GM23338 (cell line): ENCODE data around the gene AFAP1. TPM values are rescaled to one million over a fixed set of nuclear protein-coding genes. Genes with fewer than 3 reads are reported as not detected.
A peak's percentile ranks its signal among the peaks of the same experiment; 100 is the strongest.

ENCODE experiments used
- ATAC-seq: fragments of 200-7000 bp; cut with Tn5 transposase; 3 replicates; pipeline ENCODE4 v1.9.1; 2020
- DNase-seq: peaks from one replicate; pipeline ENCODE4 v3.0.0-alpha.2; 2015; ENCODE audit warnings: low spot score
- H2AFZ ChIP-seq: fragments of 200-600 bp; sonication (generic); 2 replicates; pipeline ENCODE4 v1.8.0; 2016; ENCODE audit warnings: antibody characterized with exemption, mild to moderate bottlenecking, moderate library complexity
- H3F3A ChIP-seq: fragments of 200-600 bp; sonication (generic); replicated peaks from 2 replicates; pipeline ENCODE4 v1.8.0; 2017; ENCODE audit warnings: antibody characterized with exemption, mixed run types, low read depth
- H3K27ac ChIP-seq: fragments of 200-600 bp; sonication (generic); 2 replicates; pipeline ENCODE4 v1.6.1; 2016; ENCODE audit warnings: low read depth
- H3K27me3 ChIP-seq: fragments of 200-600 bp; sonication (generic); 2 replicates; pipeline ENCODE4 v1.8.0; 2016; ENCODE audit warnings: mild to moderate bottlenecking, mixed run types, moderate library complexity; ENCODE audit not compliant: insufficient read depth
- H3K36me3 ChIP-seq: fragments of 200-600 bp; sonication (generic); 2 replicates; pipeline ENCODE4 v1.8.0; 2016; ENCODE audit warnings: mild to moderate bottlenecking; ENCODE audit not compliant: insufficient read depth
- H3K4me1 ChIP-seq: fragments of 200-600 bp; sonication (generic); 2 replicates; pipeline ENCODE4 v1.8.0; 2016; ENCODE audit warnings: mild to moderate bottlenecking, moderate library complexity; ENCODE audit not compliant: insufficient read depth
- H3K4me2 ChIP-seq: fragments of 200-600 bp; sonication (generic); 2 replicates; pipeline ENCODE4 v1.7.1; 2017; ENCODE audit warnings: mixed run types
- H3K4me3 ChIP-seq: fragments of 200-600 bp; sonication (generic); 2 replicates; pipeline ENCODE4 v1.6.1; 2016; ENCODE audit warnings: mixed run types
- H3K79me2 ChIP-seq: fragments of 200-600 bp; sonication (generic); replicated peaks from 2 replicates; pipeline ENCODE4 v1.8.0; 2017; ENCODE audit warnings: mild to moderate bottlenecking; ENCODE audit not compliant: insufficient read depth
- H3K9me2 ChIP-seq: fragments of 200-600 bp; sonication (generic); 2 replicates; pipeline ENCODE4 v1.8.0; 2017; ENCODE audit not compliant: insufficient read depth
- H4K20me1 ChIP-seq: fragments of 200-600 bp; sonication (generic); replicated peaks from 2 replicates; pipeline ENCODE4 v1.8.0; 2017; ENCODE audit warnings: mild to moderate bottlenecking; ENCODE audit not compliant: insufficient read depth
- H3K27ac Mint-ChIP-seq: 2 replicates; pipeline ENCODE4 v1.8.0; 2020; ENCODE audit warnings: inconsistent platforms, mild to moderate bottlenecking, moderate library complexity, mixed read lengths
- H3K27me3 Mint-ChIP-seq: 3 replicates; pipeline ENCODE4 v1.8.0; 2022; ENCODE audit warnings: low read depth, mild to moderate bottlenecking, moderate library complexity, mixed read lengths, inconsistent platforms; ENCODE audit not compliant: insufficient read depth, poor library complexity
- H3K36me3 Mint-ChIP-seq: 3 replicates; pipeline ENCODE4 v1.8.0; 2021; ENCODE audit warnings: low read depth, mild to moderate bottlenecking, inconsistent platforms, moderate library complexity, mixed read lengths
- H3K4me1 Mint-ChIP-seq: 3 replicates; pipeline ENCODE4 v1.8.0; 2020; ENCODE audit warnings: mild to moderate bottlenecking, inconsistent platforms, mixed read lengths
- H3K4me3 Mint-ChIP-seq: 3 replicates; pipeline ENCODE4 v1.8.0; 2021; ENCODE audit warnings: moderate library complexity, mild to moderate bottlenecking, inconsistent platforms, mixed read lengths
- H3K9me3 Mint-ChIP-seq: 3 replicates; pipeline ENCODE4 v1.8.0; 2020; ENCODE audit warnings: moderate library complexity, mild to moderate bottlenecking, inconsistent platforms, mixed read lengths
- CREB1 ChIP-seq: fragments of 250-450 bp; sonication (Bioruptor Pico); IDR thresholded peaks from 2 replicates; pipeline ENCODE4 v1.5.0; 2020; ENCODE audit warnings: low read depth, mild to moderate bottlenecking, moderate library complexity
- CTCF ChIP-seq, 2 experiments: fragments of 200-600 bp in 1 of 2; sonication (generic) in 1 of 2; conservative IDR thresholded peaks; 2 replicates each; pipeline versions ENCODE4 v1.5.1 to v1.6.1; 2016 to 2017; ENCODE audit warnings: antibody characterized with exemption in 2 of 2, low read depth in 2 of 2, mild to moderate bottlenecking in 2 of 2, moderate library complexity in 1 of 2
- EZH2 ChIP-seq: fragments of 200-600 bp; sonication (generic); IDR thresholded peaks from one replicate; pipeline ENCODE4 v1.8.0; 2017; ENCODE audit warnings: antibody characterized with exemption, mild to moderate bottlenecking, low read depth; ENCODE audit not compliant: unreplicated experiment
- EZH2phosphoT487 ChIP-seq: fragments of 200-600 bp; sonication (generic); IDR thresholded peaks from one replicate; pipeline ENCODE4 v1.8.1; 2018; ENCODE audit warnings: antibody characterized with exemption; ENCODE audit not compliant: unreplicated experiment
- JUNB ChIP-seq: IDR thresholded peaks from one replicate; pipeline ENCODE4 v1.6.1; 2016; ENCODE audit warnings: antibody characterized with exemption; ENCODE audit not compliant: unreplicated experiment
- NANOG ChIP-seq: IDR thresholded peaks from 2 replicates; pipeline ENCODE4 v1.6.1; 2016; ENCODE audit warnings: antibody characterized with exemption, borderline replicate concordance
- REST ChIP-seq: IDR thresholded peaks from one replicate; pipeline ENCODE4 v1.6.1; 2018; ENCODE audit warnings: antibody characterized with exemption; ENCODE audit not compliant: unreplicated experiment
- ZNF114 ChIP-seq: fragments of 250-450 bp; sonication (Bioruptor Pico); IDR thresholded peaks from 2 replicates; pipeline ENCODE4 v1.5.0; 2020; ENCODE audit warnings: mild to moderate bottlenecking, moderate library complexity
- ZNF331 ChIP-seq: fragments of 250-450 bp; sonication (Bioruptor Pico); IDR thresholded peaks from 2 replicates; pipeline ENCODE4 v1.5.0; 2020; ENCODE audit warnings: low read depth, mild to moderate bottlenecking, moderate library complexity
- ZNF462 ChIP-seq: fragments of 250-450 bp; sonication (Bioruptor Pico); IDR thresholded peaks from 2 replicates; pipeline ENCODE4 v1.5.0; 2020; ENCODE audit warnings: mild to moderate bottlenecking, moderate library complexity
- polyA plus RNA-seq: library from polyadenylated mRNA; unstranded; fragments of >200 nt; fragmentation: Nextera tagmentation; extraction: Ambion mirVana; gene quantifications from 2 replicates; pipeline ENCODE4 v1.2.1, GENCODE V29; 2016
- total RNA-seq: library from RNA; depleted of rRNA; stranded (reverse); fragments of >200 nt; shearing (Covaris generic); gene quantifications from 2 replicates; pipeline ENCODE4 v1.2.3, GENCODE V29; 2014

The AFAP1 gene
- total and polyA plus RNA-seq, 2 experiments from 2014 or later = 6.5 to 21.5 TPM

GRCh38 chr4:7941111-7941964, 1.7 kb upstream of the AFAP1 start (continued):
- no peak for TF ChIP-seq CTCF (conservative IDR thresholded peaks at IDR 0.05; ENCODE audit: low read depth in 2 of 2)
- no peak for TF ChIP-seq EZH2
- no peak for TF ChIP-seq ZNF114

GRCh38 chr4:7938609-7939376, 868 bp downstream of the AFAP1 start:
- peaks cover 2% of the 10 kb centered on the region; the same call in 1 of the 2 replicates for H4K20me1 ChIP-seq
- peak overlapping the region; percentile 91 for H3K4me2 ChIP-seq
- peaks cover 33% of the 10 kb centered on the region for H3K4me1 ChIP-seq
- no peaks in the 10 kb centered on the region for H3K27me3 ChIP-seq
- Mint-ChIP-seq H3K4me3 (peak overlapping the region; percentile 68), H3K36me3 (peaks cover 2% of the 10 kb centered on the region; the same call in 1 of the 3 replicates), H3K27ac (no peak overlapping the region), H3K27me3 (peaks cover 16% of the 10 kb centered on the region), H3K4me1 (peaks cover 43% of the 10 kb centered on the region), H3K9me3 (no peaks in the 10 kb centered on the region)
- no peaks in the 10 kb centered on the region for H3K9me2 ChIP-seq
- H2AFZ ChIP-seq = no peak overlapping the region
- H3K4me3 ChIP-seq = peak overlapping the region; percentile 79
- peak; percentile 59 for ATAC-seq
- no peaks in the 10 kb centered on the region for H3K36me3 ChIP-seq
- peaks cover 45% of the 10 kb centered on the region for H3K79me2 ChIP-seq
- peak; percentile 64 for DNase-seq
- peaks cover 9% of the 10 kb centered on the region; the same call in 1 of the 2 replicates for H3F3A ChIP-seq
- H3K27ac ChIP-seq = no peak overlapping the region
- TF ChIP-seq ZNF462 (CRISPR knock-in tag) = no peak
- TF ChIP-seq EZH2phosphoT487 = no peak
- no peak for TF ChIP-seq ZNF114
- no peak for TF ChIP-seq EZH2
- no peak for TF ChIP-seq ZNF331 (CRISPR knock-in tag)
- no peak for TF ChIP-seq NANOG
- no peak for TF ChIP-seq JUNB
- no peak for TF ChIP-seq REST
- no peak for TF ChIP-seq CREB1 (CRISPR knock-in tag)
